Measurements from ENCODE around the gene SMARCD2. TPM values are rescaled to one million over a fixed set of nuclear protein-coding genes. Genes with fewer than 3 reads are reported as not detected.
"Not testable (repeated sequence)": the region's sequence is repeated elsewhere in the genome, so short reads cannot be mapped to it uniquely, and the experiment has no call there.

The SMARCD2 gene
- total and polyA plus RNA-seq, 4 experiments from 2014 or later = 80.4 to 125 (median 114) TPM

DNA sequence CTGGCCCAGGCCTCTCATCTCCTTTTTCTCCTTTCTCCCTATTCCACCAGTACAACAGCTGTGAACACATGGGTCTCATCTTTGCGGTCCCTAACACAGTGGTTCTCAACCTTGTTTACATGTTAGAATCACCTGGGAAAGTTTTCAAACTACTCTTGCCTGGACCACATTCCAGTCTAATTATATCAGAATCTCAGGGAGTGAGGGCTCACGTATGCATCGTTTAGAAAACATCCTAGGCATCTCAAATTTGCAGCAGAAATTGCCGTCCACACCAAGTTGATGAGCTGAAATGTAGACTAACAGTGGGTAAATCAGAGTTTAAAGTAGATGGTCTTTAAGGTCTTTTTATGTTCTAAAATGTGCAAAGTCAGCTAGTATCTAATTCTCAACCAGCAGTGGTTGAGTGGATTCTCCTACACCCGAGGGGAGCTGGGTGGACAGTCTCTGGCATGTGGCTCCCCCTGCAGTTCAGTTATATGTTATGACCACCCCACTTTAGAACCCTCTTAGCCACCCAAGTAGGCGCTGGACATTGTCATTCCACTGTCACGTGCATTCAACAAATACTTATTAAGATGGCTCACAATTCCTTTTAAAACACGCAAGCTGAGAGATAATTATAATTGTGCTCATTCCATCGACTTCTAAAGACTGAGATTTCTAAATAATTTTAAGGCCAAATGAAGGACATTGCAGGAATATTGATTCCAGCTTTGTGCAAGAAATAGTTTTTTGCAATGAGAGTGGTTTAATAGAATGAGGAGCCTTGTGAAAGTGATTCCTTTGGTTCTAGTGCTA is 27.2 kb upstream of the SMARCD2 start:
- POLR2A ChIA-PET (ENCODE audit: partially characterized antibody); H3K36me3 ChIP-seq (ENCODE audit: insufficient read depth, low read length); H3K27ac Mint-ChIP-seq; H3K9me3 ChIP-seq (ENCODE audit: control insufficient read depth in 1 of 2, low read length in 2 of 2); H3K4me3 ChIP-seq (ENCODE audit: low read length in 2 of 2); H3K27me3 ChIP-seq (ENCODE audit: insufficient read depth, low read length); DNase-seq; H3K9me3 Mint-ChIP-seq; H3K4me3 Mint-ChIP-seq; intact Hi-C loops (cut with micrococcal nuclease); H3K27me3 Mint-ChIP-seq; H3K27ac ChIP-seq (ENCODE audit: low read depth, low read length); H3K4me1 ChIP-seq (ENCODE audit: insufficient read depth, low read length); H3K4me1 Mint-ChIP-seq; H3K36me3 Mint-ChIP-seq: not testable (repeated sequence)
- CTCF ChIA-PET (ENCODE audit: partially characterized antibody) = interaction anchor here (0.8 to 1.5 kb wide), 5 partner anchors 9 to 41 kb away, joined by 3 to 5 read pairs (median 3); partner anchors contain the start of gene CSHL1

DNA sequence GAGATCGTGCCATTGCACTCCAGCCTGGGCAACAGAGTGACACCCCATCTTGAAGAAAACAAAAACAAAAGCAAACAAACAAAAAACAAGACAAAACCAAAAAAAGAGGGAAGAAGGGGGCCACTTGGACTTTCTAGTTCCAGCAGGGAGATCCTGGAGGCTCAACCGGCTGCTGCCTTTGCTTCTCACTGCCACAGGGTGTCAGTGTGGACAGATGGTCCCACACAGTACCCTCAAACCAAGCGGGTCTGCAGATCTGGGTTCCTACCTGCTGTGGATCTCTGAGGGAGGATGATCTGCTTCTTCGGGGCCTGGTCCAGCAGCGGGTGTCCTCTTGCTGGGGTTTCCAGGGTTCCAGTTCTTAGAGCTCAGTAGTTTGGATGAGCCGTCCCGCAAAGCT is 24.1 kb upstream of the SMARCD2 start:
- H3K4me1 Mint-ChIP-seq; intact Hi-C loops (cut with micrococcal nuclease); DNase-seq; H3K27me3 Mint-ChIP-seq; H3K27ac ChIP-seq (ENCODE audit: low read depth, low read length); H3K4me3 Mint-ChIP-seq; H3K36me3 ChIP-seq (ENCODE audit: insufficient read depth, low read length); POLR2A ChIA-PET (ENCODE audit: partially characterized antibody); H3K9me3 ChIP-seq (ENCODE audit: control insufficient read depth in 1 of 2, low read length in 2 of 2); H3K36me3 Mint-ChIP-seq; H3K4me3 ChIP-seq (ENCODE audit: low read length in 2 of 2); H3K9me3 Mint-ChIP-seq; H3K4me1 ChIP-seq (ENCODE audit: insufficient read depth, low read length); H3K27me3 ChIP-seq (ENCODE audit: insufficient read depth, low read length): not testable (repeated sequence)
- H3K27ac Mint-ChIP-seq = peak overlapping the region in 1 of 7 donors; percentile 9
- CTCF ChIA-PET (ENCODE audit: partially characterized antibody) = interaction anchor here (0.8 to 3.8 kb wide), 10 partner anchors 15 to 45 kb away, joined by 3 to 22 read pairs (median 3); partner anchors contain the start of genes CSHL1 and GH2

DNA sequence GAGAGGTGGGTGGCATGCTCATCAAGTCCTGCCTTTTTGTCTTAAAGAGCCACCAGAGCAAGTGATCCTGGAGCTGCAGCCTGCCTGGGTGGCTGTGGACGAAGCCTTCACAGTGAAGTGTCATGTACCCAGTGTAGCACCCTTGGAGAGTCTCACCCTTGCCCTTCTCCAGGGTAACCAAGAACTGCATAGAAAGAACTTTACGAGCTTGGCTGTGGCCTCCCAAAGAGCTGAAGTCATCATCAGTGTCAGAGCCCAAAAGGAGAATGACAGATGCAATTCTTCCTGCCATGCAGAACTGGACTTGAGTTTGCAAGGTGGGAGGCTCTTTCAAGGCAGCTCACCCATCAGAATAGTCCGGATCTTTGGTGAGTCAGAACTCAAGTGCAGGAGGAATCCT is 16.8 kb upstream of the SMARCD2 start:
- H3K4me1 ChIP-seq (ENCODE audit: insufficient read depth, low read length) = no peaks in the 10 kb centered on the region
- DNase-seq = no peak
- no peaks in the 10 kb centered on the region for H3K27me3 ChIP-seq (ENCODE audit: insufficient read depth, low read length)
- Mint-ChIP-seq H3K4me3 (no peak overlapping the region), H3K36me3 (no peaks in the 10 kb centered on the region), H3K4me1 (no peaks in the 10 kb centered on the region), H3K27me3 (no peaks in the 10 kb centered on the region), H3K27ac (no peak overlapping the region), H3K9me3 (no peaks in the 10 kb centered on the region)
- no peaks in the 10 kb centered on the region for H3K36me3 ChIP-seq (ENCODE audit: insufficient read depth, low read length)
- no peak overlapping the region for H3K27ac ChIP-seq (ENCODE audit: low read depth, low read length)
- H3K4me3 ChIP-seq (ENCODE audit: low read length in 2 of 2) = no peak overlapping the region
- intact Hi-C loops (cut with micrococcal nuclease) = no loop called here
- ChIA-PET CTCF (ENCODE audit: partially characterized antibody) (interaction anchor here (0.9 to 4.4 kb wide), 4 partner anchors 10 to 43 kb away, joined by 3 to 36 read pairs (median 4); no protein-coding TSS in a partner anchor), POLR2A (ENCODE audit: partially characterized antibody) (interaction anchor here (1.2 to 2.0 kb wide), 3 partner anchors 10 to 164 kb away, joined by 3 to 7 read pairs (median 4); no protein-coding TSS in a partner anchor)
- no peaks in the 10 kb centered on the region for H3K9me3 ChIP-seq (ENCODE audit: control insufficient read depth in 1 of 2, low read length in 2 of 2)

DNA sequence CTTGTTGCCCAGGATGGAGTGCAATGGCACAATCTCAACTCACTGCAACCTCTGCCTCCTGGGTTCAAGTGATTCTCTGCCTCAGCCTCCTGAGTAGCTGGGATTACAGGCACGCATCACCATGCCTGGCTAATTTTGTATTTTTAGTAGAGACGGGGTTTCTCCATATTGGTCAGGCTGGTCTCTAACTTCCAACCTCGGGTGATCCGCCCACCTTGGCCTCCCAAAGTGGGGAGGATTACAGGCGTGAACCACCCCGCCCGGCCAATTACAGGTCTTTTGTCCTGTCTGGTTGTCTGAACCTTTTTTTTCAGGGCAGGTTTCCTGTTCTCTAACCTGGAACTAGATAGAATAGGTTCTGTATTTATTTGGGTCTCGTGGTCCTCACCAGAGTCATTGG is 13.9 kb upstream of the SMARCD2 start:
- H3K36me3 ChIP-seq (ENCODE audit: insufficient read depth, low read length); H3K27ac ChIP-seq (ENCODE audit: low read depth, low read length); H3K4me3 Mint-ChIP-seq; H3K4me1 Mint-ChIP-seq; POLR2A ChIA-PET (ENCODE audit: partially characterized antibody); intact Hi-C loops (cut with micrococcal nuclease); H3K4me1 ChIP-seq (ENCODE audit: insufficient read depth, low read length); DNase-seq; H3K9me3 ChIP-seq (ENCODE audit: control insufficient read depth in 1 of 2, low read length in 2 of 2); H3K9me3 Mint-ChIP-seq; H3K27me3 ChIP-seq (ENCODE audit: insufficient read depth, low read length); H3K27me3 Mint-ChIP-seq; H3K27ac Mint-ChIP-seq; H3K4me3 ChIP-seq (ENCODE audit: low read length in 2 of 2); H3K36me3 Mint-ChIP-seq: not testable (repeated sequence)
- CTCF ChIA-PET (ENCODE audit: partially characterized antibody) = interaction anchor here (0.9 kb wide), 1 partner anchor 9 kb away, joined by 4 read pairs; no protein-coding TSS in a partner anchor

DNA sequence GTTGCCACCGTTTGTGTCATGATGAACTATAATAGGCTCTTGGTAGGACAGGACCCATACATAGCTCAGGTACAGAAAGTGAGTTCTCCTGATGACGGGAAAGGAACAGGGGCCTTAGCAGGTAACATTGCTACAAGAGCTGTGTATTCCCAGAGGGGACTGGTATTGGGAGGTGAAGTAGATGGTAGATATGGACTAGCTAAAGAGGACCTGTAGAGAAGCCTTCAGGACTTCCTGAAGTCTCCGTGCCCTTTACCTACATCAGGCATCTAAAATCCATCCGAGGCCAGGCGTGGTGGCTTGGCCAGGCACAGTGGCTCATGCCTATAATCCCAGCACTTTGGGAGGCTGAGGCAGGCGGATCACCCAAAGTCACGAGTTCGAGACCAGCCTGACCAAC is 12.7 kb upstream of the SMARCD2 start:
- ChIA-PET CTCF (ENCODE audit: partially characterized antibody) (no interaction called here), POLR2A (ENCODE audit: partially characterized antibody) (no interaction called here)
- Mint-ChIP-seq H3K36me3 (no peaks in the 10 kb centered on the region), H3K27me3 (no peaks in the 10 kb centered on the region), H3K4me1 (peaks cover 0 to 2% (median under 1%) of the 10 kb centered on the region in 4 donors), H3K4me3 (no peak overlapping the region), H3K27ac (no peak overlapping the region), H3K9me3 (no peaks in the 10 kb centered on the region)
- Histone ChIP-seq H3K4me3 (ENCODE audit: low read length in 2 of 2) (no peak overlapping the region), H3K36me3 (ENCODE audit: insufficient read depth, low read length) (no peaks in the 10 kb centered on the region), H3K27me3 (ENCODE audit: insufficient read depth, low read length) (no peaks in the 10 kb centered on the region), H3K4me1 (ENCODE audit: insufficient read depth, low read length) (no peaks in the 10 kb centered on the region), H3K9me3 (ENCODE audit: control insufficient read depth in 1 of 2, low read length in 2 of 2) (no peaks in the 10 kb centered on the region), H3K27ac (ENCODE audit: low read depth, low read length) (no peak overlapping the region)
- no peak for DNase-seq
- intact Hi-C loops (cut with micrococcal nuclease) = no loop called here

DNA sequence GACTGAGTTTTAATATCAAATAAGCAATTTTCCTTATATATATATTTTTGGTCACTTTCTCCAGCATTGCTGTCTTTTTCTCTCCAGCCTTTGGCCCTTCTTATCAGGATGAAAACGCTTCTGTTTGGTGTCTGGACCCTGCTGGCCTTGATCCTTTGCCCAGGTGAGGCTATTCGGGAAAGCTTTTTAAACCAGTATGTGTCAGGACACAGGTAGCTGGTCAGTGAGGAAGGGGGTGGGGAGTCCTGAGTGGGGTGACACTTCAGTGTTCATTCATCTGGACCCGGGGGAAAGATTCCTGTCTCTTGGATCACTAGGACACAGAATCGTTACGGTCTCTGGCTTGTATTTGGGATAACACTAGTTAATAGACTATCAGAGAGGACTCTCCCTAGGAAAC is 12.2 kb upstream of the SMARCD2 start:
- POLR2A ChIA-PET (ENCODE audit: partially characterized antibody) = no interaction called here

DNA sequence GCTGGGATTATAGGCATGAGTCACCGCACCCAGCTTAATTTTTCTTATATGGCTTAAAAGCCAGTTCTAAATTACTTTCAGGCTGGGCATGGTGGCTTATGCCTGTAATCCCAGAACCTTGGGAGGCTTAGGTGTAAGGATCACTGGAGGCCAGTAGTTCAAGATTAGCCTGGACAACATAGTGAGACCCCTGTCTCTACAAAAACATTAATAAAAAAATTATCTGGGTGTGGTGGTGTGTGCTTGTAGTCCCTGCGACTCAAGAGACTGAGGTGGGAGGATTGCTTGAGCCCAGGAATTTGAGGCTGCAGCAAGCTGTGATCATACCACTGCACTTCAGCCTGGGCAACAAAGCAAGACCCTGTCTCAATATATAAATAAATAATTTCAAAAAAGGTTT is 10.8 kb upstream of the SMARCD2 start:
- Mint-ChIP-seq H3K4me1 (peaks cover 9 to 14% (median 10%) of the 10 kb centered on the region in 4 donors), H3K9me3 (peaks cover 0 to 2% (median 0%) of the 10 kb centered on the region in 8 donors), H3K36me3 (no peaks in the 10 kb centered on the region), H3K27me3 (no peaks in the 10 kb centered on the region), H3K4me3 (no peak overlapping the region), H3K27ac (no peak overlapping the region)
- Histone ChIP-seq H3K27ac (ENCODE audit: low read depth, low read length) (no peak overlapping the region), H3K36me3 (ENCODE audit: insufficient read depth, low read length) (no peaks in the 10 kb centered on the region), H3K9me3 (ENCODE audit: control insufficient read depth in 1 of 2, low read length in 2 of 2) (no peaks in the 10 kb centered on the region), H3K27me3 (ENCODE audit: insufficient read depth, low read length) (no peaks in the 10 kb centered on the region), H3K4me1 (ENCODE audit: insufficient read depth, low read length) (peaks cover 7% of the 10 kb centered on the region), H3K4me3 (ENCODE audit: low read length in 2 of 2) (no peak overlapping the region)
- no peak for DNase-seq
- CTCF ChIA-PET (ENCODE audit: partially characterized antibody) = no interaction called here
- intact Hi-C loops (cut with micrococcal nuclease) = no loop called here
- POLR2A ChIA-PET (ENCODE audit: partially characterized antibody) = no interaction called here

More for the DNA sequence above, 12.2 kb upstream of the SMARCD2 start:
- Histone ChIP-seq H3K27me3 (ENCODE audit: insufficient read depth, low read length) (no peaks in the 10 kb centered on the region), H3K9me3 (ENCODE audit: control insufficient read depth in 1 of 2, low read length in 2 of 2) (no peaks in the 10 kb centered on the region), H3K4me3 (ENCODE audit: low read length in 2 of 2) (no peak overlapping the region), H3K36me3 (ENCODE audit: insufficient read depth, low read length) (no peaks in the 10 kb centered on the region), H3K27ac (ENCODE audit: low read depth, low read length) (no peak overlapping the region), H3K4me1 (ENCODE audit: insufficient read depth, low read length) (no peaks in the 10 kb centered on the region)
- intact Hi-C loops (cut with micrococcal nuclease) = no loop called here
- CTCF ChIA-PET (ENCODE audit: partially characterized antibody) = no interaction called here
- Mint-ChIP-seq H3K27ac (no peak overlapping the region), H3K4me1 (peaks cover 0 to 3% (median 2%) of the 10 kb centered on the region in 4 donors), H3K9me3 (no peaks in the 10 kb centered on the region), H3K4me3 (no peak overlapping the region), H3K27me3 (no peaks in the 10 kb centered on the region), H3K36me3 (no peaks in the 10 kb centered on the region)
- no peak for DNase-seq

Data from CD4-positive, alpha-beta memory T cell (primary cell).